Activated CD4-positive, alpha-beta T cell treated with anti-CD3 and anti-CD28 coated beads, Interleukin-2, Interleukin-4, amounts not matched to agents 100 ng/mL and 50 ng/mL, durations not matched to agents 16 hours and 8 hours (primary cell): ENCODE data around the gene ARID5A.
"Not testable (repeated sequence)": the region's sequence is repeated elsewhere in the genome, so short reads cannot be mapped to it uniquely, and the experiment has no call there.

Experiments used
- DNase-seq: peaks from one replicate; pipeline ENCODE4 v3.0.0-alpha.2; 2020; ENCODE audit warnings: low spot score

The ARID5A gene

GRCh38 chr2:96536445-96537065 lies at the start of gene ARID5A:
Gene ARID5A, plus strand, starts transcription at chr2:96536752. Its CDS starts 75 bp downstream, at chr2:96536827.
- peak; percentile 92 for DNase-seq

GRCh38 chr2:96489261-96489660 lies 47.3 kb upstream of the ARID5A start:
- DNase-seq: no peak

- DNase-seq: no peak
These were observed 46.9 kb upstream of the ARID5A start for GRCh38 chr2:96489663-96490062.

GRCh38 chr2:96491860-96492497 lies 44.6 kb upstream of the ARID5A start:
- no peak for DNase-seq

GRCh38 chr2:96493072-96493471 lies 43.5 kb upstream of the ARID5A start:
- no peak for DNase-seq

GRCh38 chr2:96494188-96494587 lies 42.4 kb upstream of the ARID5A start:
- DNase-seq: no peak

- DNase-seq: no peak
These were observed 40.4 kb upstream of the ARID5A start for GRCh38 chr2:96495982-96496629.

- DNase-seq: no peak
These were observed 38.5 kb upstream of the ARID5A start for GRCh38 chr2:96498021-96498431.

- DNase-seq: not testable (repeated sequence)
These were observed 37.9 kb upstream of the ARID5A start for GRCh38 chr2:96498611-96499010.

GRCh38 chr2:96499061-96499960 lies 37.2 kb upstream of the ARID5A start:
- no peak for DNase-seq

- DNase-seq: no peak
These were observed 36.0 kb upstream of the ARID5A start for GRCh38 chr2:96500385-96501066.

GRCh38 chr2:96501471-96501874 lies 35.1 kb upstream of the ARID5A start:
- DNase-seq: peak; percentile 46

- DNase-seq: no peak
These were observed 34.4 kb upstream of the ARID5A start for GRCh38 chr2:96501886-96502810.

GRCh38 chr2:96502891-96503636 lies 33.5 kb upstream of the ARID5A start:
- DNase-seq: no peak

- no peak for DNase-seq
These were observed 32.8 kb upstream of the ARID5A start for GRCh38 chr2:96503637-96504243.

GRCh38 chr2:96505231-96505889 lies 31.2 kb upstream of the ARID5A start, which contains the start of gene NEURL3:
Gene NEURL3, minus strand, starts transcription at chr2:96505357. Its CDS starts 71 bp downstream, at chr2:96505286.
- DNase-seq: no peak

- no peak for DNase-seq
These were observed 30.3 kb upstream of the ARID5A start for GRCh38 chr2:96506016-96506906.

GRCh38 chr2:96506907-96507240 lies 29.7 kb upstream of the ARID5A start:
- DNase-seq: no peak
